Activated CD8-positive, alpha-beta memory T cell treated with anti-CD3 and anti-CD28 coated beads, Interleukin-2, amount 10 ng/mL, durations not matched to agents 7 days and 5 days (primary cell): ENCODE results near the gene SMO. TPM values are rescaled to one million over a fixed set of nuclear protein-coding genes. Genes with fewer than 3 reads are reported as not detected.
A peak's percentile ranks its signal among the peaks of the same experiment; 100 is the strongest.

Source experiments
- ATAC-seq: fragments of 150-1000 bp; cut with Tn5 transposase; one replicate; pipeline ENCODE4 v1.10.0; 2021; ENCODE audit warnings: moderate library complexity
- CTCF ChIA-PET: fragments of 350-600 bp; sonication (Branson Sonifier 250); formaldehyde crosslinking; loops from one replicate; lab custom pipeline; 2021; ENCODE audit warnings: antibody characterized with exemption; lab: Charles Lee
- DNase-seq: peaks from one replicate; pipeline ENCODE4 v3.0.0-alpha.2; 2020
- H3K27ac Mint-ChIP-seq: one replicate; pipeline ENCODE4 v1.8.0; 2021; ENCODE audit warnings: mild to moderate bottlenecking, mixed read lengths
- H3K27me3 Mint-ChIP-seq: one replicate; pipeline ENCODE4 v1.8.0; 2021; ENCODE audit warnings: mixed read lengths
- H3K36me3 Mint-ChIP-seq: one replicate; pipeline ENCODE4 v1.8.0; 2021; ENCODE audit warnings: mild to moderate bottlenecking, mixed read lengths
- H3K4me1 Mint-ChIP-seq: one replicate; pipeline ENCODE4 v1.8.0; 2021; ENCODE audit warnings: mixed read lengths
- H3K4me3 Mint-ChIP-seq: one replicate; pipeline ENCODE4 v1.8.0; 2021; ENCODE audit warnings: mild to moderate bottlenecking, moderate library complexity, mixed read lengths
- H3K9me3 Mint-ChIP-seq: one replicate; pipeline ENCODE4 v1.8.0; 2022; ENCODE audit warnings: low read depth, mixed read lengths
- total RNA-seq, 2 experiments: library from RNA; stranded (reverse); gene quantifications; one replicate each; pipeline ENCODE4 v1.2.3, GENCODE V29; 2021

Gene SMO
- total RNA-seq, 2 experiments from 2014 or later, result 0.07 TPM; not detected in 1

DNA sequence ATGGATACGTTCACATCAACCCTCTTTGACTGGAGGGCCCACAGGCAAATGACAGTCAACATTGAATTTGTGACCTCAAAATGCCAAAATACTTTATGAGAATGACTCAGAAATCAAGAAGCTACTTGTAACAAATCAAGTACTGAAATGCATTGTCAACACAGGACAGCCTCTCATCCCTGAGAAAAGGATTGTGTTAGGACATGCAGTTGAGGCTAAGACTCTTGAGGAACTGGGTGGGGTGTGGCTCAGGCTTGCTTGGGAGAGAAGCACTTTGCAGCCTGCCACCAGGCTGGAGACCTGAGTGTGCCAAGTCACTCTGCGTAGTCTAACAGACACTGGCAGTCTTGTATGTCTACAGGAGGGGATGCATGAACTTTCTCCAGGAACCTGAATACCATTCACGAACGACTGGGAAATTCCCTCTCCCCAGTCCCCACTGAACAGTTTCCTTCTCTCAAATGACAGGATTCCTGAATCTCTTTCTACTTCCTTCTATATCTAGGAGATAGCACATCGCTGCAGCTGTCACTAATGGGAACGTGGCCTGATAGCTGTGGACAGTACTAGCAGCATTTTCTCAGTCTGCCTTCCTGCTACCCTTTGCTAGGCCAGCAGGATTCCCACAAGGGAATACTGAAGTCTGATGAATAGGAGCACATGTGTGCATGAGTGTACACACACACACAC lies 3.3 kb upstream of the SMO start:
- Mint-ChIP-seq H3K9me3 (no peaks in the 10 kb centered on the region), H3K27me3 (peaks cover 59% of the 10 kb centered on the region), H3K36me3 (no peaks in the 10 kb centered on the region), H3K4me3 (no peak overlapping the region), H3K4me1 (peaks cover 6% of the 10 kb centered on the region), H3K27ac (no peak overlapping the region)
- CTCF ChIA-PET, result interaction anchor here (1.3 kb wide), 1 partner anchor 15 kb away, joined by 3 read pairs; no protein-coding TSS in a partner anchor
- DNase-seq (no peak), ATAC-seq (no peak)

DNA sequence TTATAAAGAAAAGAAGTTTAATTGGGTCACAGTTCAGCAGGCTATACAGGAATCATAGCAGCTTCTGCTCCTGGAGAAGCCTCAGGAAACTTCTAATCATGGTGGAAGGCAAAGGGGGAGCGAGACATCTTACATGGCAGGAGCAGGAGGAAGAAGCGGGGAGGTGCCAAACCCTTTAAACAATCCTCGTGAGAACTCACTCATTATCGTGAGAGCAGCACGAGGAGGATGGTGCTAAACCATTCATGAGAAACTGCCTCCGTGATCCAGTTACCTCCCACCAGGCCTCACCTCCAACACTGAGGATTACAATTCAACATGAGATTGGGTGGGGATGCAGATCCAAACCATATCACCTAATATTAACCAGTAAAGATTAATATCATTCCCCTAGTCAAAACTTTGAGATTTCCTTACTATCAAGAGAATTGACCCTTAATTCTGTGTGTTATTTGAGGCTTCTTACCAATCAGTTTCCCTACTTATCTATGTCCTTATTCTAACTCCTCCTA lies 1.6 kb upstream of the SMO start:
- peaks cover 64% of the 10 kb centered on the region for H3K27me3 Mint-ChIP-seq
- H3K36me3 Mint-ChIP-seq, result no peaks in the 10 kb centered on the region
- H3K4me1 Mint-ChIP-seq, result peaks cover 6% of the 10 kb centered on the region
- H3K4me3 Mint-ChIP-seq, result no peak overlapping the region
- ATAC-seq, result no peak
- H3K9me3 Mint-ChIP-seq, result no peaks in the 10 kb centered on the region
- CTCF ChIA-PET, result no interaction called here
- H3K27ac Mint-ChIP-seq, result no peak overlapping the region
- DNase-seq, result no peak

DNA sequence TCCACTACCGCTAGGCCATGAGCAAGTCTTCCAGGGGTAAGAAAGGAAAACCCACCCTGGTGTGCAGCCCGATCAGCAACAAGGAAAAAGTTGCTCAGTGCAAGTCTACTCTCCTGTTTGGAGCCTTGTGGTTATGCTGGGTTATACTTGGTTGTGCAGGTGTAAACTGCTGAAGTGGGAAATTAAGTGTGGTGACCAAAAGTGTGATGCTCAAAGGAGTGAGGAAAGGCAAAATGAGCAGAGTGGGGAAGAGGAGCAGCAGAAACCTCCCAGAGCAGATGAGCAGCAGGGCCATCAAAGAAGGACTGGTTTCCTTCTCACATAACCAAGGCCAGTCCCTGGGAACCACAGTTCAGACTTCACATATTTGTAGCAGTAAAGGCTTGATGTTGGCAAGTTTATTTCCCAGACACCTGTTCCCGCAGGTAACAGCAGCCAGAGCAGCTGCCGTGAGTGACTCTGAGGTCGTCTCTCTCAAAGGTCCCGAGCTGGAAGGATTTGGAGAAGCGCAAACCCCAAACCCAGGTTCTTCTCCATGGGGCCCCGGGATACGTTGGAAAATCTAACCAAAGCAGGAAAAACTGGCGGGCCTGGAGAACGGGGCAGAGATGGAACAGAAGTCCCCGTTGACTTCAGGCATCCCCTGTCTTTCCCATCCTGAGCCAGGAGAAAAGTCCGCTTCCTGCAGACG lies 607 bp upstream of the SMO start:
- DNase-seq (no peak), ATAC-seq (no peak)
- H3K9me3 Mint-ChIP-seq, result no peaks in the 10 kb centered on the region
- no peak overlapping the region for H3K27ac Mint-ChIP-seq
- no peaks in the 10 kb centered on the region for H3K36me3 Mint-ChIP-seq
- CTCF ChIA-PET, result interaction anchor here (1.1 to 1.8 kb wide), 2 partner anchors 24 to 31 kb away, joined by 4 read pairs; no protein-coding TSS in a partner anchor
- H3K4me1 Mint-ChIP-seq, result peaks cover 6% of the 10 kb centered on the region
- H3K4me3 Mint-ChIP-seq, result peak overlapping the region; percentile 2
- peaks cover 68% of the 10 kb centered on the region for H3K27me3 Mint-ChIP-seq

DNA sequence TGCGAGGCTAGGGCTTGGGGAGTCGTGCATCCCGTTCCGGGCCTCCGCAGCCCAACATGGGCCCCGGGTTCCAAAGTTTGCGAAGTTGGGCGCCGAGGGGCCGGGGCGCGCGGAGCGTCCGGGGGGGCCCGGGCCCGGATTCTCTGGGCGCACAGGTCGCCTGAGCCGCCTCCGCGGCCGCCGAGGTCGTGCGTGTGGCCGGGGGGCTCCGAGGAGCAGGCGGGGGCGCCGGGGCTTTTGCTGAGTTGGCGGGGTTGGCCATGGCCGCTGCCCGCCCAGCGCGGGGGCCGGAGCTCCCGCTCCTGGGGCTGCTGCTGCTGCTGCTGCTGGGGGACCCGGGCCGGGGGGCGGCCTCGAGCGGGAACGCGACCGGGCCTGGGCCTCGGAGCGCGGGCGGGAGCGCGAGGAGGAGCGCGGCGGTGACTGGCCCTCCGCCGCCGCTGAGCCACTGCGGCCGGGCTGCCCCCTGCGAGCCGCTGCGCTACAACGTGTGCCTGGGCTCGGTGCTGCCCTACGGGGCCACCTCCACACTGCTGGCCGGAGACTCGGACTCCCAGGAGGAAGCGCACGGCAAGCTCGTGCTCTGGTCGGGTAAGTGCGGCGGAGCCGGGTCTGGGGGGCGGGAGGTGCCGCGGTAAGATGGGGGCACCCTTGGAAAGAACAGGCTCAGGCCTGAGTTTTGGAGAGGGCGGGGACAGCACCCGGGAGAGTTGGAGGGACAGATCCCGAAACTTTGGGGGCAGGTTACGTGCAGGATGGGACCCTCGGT lies 643 bp downstream of the SMO start:
- ATAC-seq (peak; percentile 42), DNase-seq (no peak)
- peak overlapping the region; percentile 32 for H3K4me3 Mint-ChIP-seq
- peaks cover 71% of the 10 kb centered on the region for H3K27me3 Mint-ChIP-seq
- H3K9me3 Mint-ChIP-seq, result no peaks in the 10 kb centered on the region
- no peak overlapping the region for H3K27ac Mint-ChIP-seq
- CTCF ChIA-PET, result interaction anchor here (1.1 to 1.8 kb wide), 2 partner anchors 26 to 30 kb away, joined by 4 read pairs; no protein-coding TSS in a partner anchor
- no peaks in the 10 kb centered on the region for H3K36me3 Mint-ChIP-seq
- peaks cover 6% of the 10 kb centered on the region for H3K4me1 Mint-ChIP-seq

DNA sequence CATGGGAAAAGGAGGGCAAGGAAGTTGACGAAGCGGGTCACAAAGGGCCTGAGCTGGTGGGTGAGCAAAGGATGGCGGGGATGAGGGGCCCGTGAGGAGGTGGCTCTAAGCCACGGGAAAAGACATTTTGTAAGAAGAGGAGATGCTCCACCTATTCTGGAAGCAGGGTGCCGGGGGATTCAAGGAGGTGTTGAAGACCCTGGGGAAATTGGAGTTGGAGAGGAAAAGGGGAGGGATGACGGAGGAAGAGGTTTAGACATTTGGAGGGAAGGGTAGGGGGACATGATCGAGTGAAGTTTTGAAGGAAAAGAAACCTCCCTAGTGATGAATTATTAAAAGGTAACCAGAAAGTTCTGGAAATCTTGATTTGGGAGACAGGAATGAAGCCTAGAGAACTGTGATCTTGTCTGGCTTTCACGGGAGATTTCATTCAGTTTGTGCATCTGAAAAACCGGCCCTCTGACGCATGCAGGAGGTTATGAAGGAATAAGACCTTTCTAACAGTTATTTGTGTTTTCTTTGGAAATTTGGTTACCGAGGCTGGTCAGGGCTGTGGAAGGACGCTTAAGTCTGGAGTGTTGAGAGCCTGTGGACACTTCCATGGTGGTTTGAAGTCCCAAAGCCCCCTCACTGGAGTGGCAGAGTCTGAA lies 1.4 kb downstream of the SMO start:
- CTCF ChIA-PET, result interaction anchor here (1.8 kb wide), 1 partner anchor 29 kb away, joined by 4 read pairs; no protein-coding TSS in a partner anchor
- H3K36me3 Mint-ChIP-seq, result no peaks in the 10 kb centered on the region
- peaks cover 71% of the 10 kb centered on the region for H3K27me3 Mint-ChIP-seq
- peak overlapping the region; percentile 32 for H3K4me3 Mint-ChIP-seq
- no peak for ATAC-seq
- H3K27ac Mint-ChIP-seq, result no peak overlapping the region
- peaks cover 6% of the 10 kb centered on the region for H3K4me1 Mint-ChIP-seq
- DNase-seq, result no peak
- H3K9me3 Mint-ChIP-seq, result no peaks in the 10 kb centered on the region

DNA sequence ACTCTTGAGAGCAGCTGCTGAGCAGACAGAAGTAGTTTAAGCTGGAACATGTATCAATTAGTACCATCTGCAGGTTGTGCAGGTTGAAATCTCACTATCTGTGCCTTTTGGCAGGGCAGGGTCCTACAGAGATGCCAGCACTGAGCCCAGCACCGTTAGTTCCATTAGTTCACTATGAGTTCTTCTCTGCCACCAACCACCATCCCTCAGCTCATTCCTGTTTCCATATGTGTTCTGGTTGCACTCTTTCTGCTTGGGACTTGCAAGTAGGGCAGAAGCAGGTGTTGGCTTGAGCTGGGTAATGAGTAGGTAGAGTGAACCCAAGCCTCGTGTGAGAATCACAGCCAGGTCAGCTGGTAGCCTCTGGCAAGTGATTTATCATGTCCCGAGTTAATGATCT lies 2.8 kb downstream of the SMO start:
- CTCF ChIA-PET, result interaction anchor here (1.0 kb wide), 1 partner anchor 27 kb away, joined by 4 read pairs; no protein-coding TSS in a partner anchor
- DNase-seq (no peak), ATAC-seq (no peak)
- Mint-ChIP-seq H3K27me3 (peaks cover 61% of the 10 kb centered on the region), H3K9me3 (no peaks in the 10 kb centered on the region), H3K36me3 (no peaks in the 10 kb centered on the region), H3K4me3 (no peak overlapping the region), H3K4me1 (peaks cover 6% of the 10 kb centered on the region), H3K27ac (no peak overlapping the region)

DNA sequence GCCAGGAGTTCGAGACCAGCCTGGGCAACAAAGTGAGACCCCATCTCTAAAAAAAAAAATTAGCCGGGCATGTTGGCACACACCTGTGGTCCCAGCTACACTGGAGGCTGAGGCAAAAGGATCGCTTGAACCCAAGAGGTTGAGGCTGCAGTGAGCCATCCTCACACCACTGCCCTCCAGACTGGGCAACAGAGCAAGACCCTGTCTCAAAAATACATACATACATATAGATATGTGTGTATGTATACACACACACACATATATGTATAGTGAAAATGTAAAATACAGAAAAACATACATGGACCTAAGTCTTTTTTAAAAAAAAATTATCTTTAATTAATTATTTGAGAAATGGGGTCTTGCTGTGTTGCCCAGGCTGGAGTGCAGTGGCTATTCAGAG lies 5.5 kb downstream of the SMO start:
- peaks cover 4% of the 10 kb centered on the region for H3K4me1 Mint-ChIP-seq
- CTCF ChIA-PET, result interaction anchor here (1.5 to 2.5 kb wide), 2 partner anchors 24 to 31 kb away, joined by 3 to 11 read pairs; no protein-coding TSS in a partner anchor
- peaks cover 43% of the 10 kb centered on the region for H3K27me3 Mint-ChIP-seq
- H3K9me3 Mint-ChIP-seq, result no peaks in the 10 kb centered on the region
- no peak for DNase-seq
- ATAC-seq, result no peak
- H3K27ac Mint-ChIP-seq, result no peak overlapping the region
- no peaks in the 10 kb centered on the region for H3K36me3 Mint-ChIP-seq
- no peak overlapping the region for H3K4me3 Mint-ChIP-seq

DNA sequence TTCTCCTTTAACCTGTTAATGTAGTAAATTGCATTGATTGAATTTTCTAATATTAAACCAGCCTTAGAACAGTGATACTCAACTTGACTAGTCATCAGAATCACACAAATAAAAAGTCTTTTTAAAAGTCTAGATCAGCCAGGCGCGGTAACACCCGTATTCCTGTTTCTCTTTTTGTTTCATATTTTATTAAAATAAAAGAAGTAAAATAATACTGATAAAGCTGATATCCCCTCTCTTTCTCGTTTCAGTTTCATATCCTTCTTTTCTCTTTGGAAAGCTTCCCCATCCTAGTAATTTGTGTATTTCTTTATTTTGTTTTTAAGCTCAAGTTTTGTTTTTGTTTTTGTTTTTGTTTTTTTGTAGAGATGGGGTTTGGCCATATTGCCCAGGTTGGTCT lies 9.3 kb downstream of the SMO start:
- Mint-ChIP-seq H3K27ac (no peak overlapping the region), H3K36me3 (no peaks in the 10 kb centered on the region), H3K9me3 (no peaks in the 10 kb centered on the region), H3K27me3 (peaks cover 20% of the 10 kb centered on the region), H3K4me3 (no peak overlapping the region), H3K4me1 (no peaks in the 10 kb centered on the region)
- ATAC-seq, result no peak
- CTCF ChIA-PET, result interaction anchor here (1.2 to 1.4 kb wide), 2 partner anchors 13 to 21 kb away, joined by 3 to 6 read pairs; no protein-coding TSS in a partner anchor
- no peak for DNase-seq

DNA sequence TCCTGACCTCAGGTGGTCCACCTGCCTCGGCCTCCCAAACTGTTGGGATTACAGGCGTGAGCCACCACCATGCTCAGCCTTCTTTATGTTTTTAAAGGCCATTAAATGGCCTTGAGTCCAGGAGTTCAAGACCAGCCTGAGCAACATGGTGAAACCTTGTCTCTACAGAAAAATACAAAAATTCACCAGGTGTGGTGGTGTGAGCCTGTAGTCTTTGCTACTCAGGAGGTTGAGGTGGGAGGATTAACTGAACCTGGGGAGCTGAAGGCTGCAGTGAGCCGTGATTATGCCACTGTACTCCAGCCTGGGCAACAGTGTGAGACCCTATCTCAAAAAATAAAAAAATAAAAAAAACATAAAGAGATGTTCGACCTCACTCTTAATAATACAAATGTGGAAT lies 11.0 kb downstream of the SMO start:
- Mint-ChIP-seq H3K27ac (no peak overlapping the region), H3K36me3 (no peaks in the 10 kb centered on the region), H3K4me3 (no peak overlapping the region), H3K27me3 (peaks cover 17% of the 10 kb centered on the region), H3K9me3 (no peaks in the 10 kb centered on the region), H3K4me1 (no peaks in the 10 kb centered on the region)
- DNase-seq (no peak), ATAC-seq (no peak)
- CTCF ChIA-PET, result interaction anchor here (0.7 to 1.3 kb wide), 3 partner anchors 10 to 36 kb away, joined by 3 to 4 read pairs (median 4); no protein-coding TSS in a partner anchor

DNA sequence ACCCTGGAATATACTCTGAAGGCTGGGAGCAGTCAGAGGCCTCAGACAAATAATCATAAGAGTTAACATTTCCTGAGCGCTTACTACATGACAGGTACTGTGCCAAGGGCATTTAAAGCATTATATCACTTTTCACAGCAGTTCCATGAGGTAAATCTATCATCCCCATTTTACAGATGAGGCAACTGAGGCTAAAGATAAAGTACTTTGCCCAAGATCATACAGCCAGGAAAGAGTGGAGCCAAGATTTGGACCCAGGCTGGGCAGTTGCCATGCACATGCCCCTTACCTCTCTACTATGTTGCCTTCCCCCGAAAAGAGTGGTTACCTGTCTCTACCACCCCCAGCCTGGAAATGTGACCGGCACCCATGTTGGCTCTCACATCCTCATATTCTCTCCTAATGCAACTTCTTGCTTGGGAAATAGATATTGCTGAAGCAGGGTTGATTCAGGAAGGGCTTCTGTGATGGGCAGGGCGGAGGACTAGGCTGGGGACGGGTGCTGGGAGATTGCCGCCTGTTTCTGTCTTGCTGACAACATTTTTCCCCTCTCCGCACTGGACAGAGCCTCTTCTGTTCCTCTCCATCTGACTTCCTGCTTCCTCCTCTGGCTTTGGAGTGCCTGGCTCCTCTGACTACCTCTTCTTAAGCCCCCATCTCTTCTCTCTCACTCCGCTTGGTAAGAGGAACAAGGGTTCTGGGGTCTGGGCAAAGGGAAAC lies 13.8 kb downstream of the SMO start:
- Mint-ChIP-seq H3K27me3 (peaks cover 15% of the 10 kb centered on the region), H3K36me3 (no peaks in the 10 kb centered on the region), H3K4me1 (no peaks in the 10 kb centered on the region), H3K4me3 (no peak overlapping the region), H3K27ac (no peak overlapping the region), H3K9me3 (no peaks in the 10 kb centered on the region)
- no peak for ATAC-seq
- no peak for DNase-seq
- CTCF ChIA-PET, result no interaction called here

DNA sequence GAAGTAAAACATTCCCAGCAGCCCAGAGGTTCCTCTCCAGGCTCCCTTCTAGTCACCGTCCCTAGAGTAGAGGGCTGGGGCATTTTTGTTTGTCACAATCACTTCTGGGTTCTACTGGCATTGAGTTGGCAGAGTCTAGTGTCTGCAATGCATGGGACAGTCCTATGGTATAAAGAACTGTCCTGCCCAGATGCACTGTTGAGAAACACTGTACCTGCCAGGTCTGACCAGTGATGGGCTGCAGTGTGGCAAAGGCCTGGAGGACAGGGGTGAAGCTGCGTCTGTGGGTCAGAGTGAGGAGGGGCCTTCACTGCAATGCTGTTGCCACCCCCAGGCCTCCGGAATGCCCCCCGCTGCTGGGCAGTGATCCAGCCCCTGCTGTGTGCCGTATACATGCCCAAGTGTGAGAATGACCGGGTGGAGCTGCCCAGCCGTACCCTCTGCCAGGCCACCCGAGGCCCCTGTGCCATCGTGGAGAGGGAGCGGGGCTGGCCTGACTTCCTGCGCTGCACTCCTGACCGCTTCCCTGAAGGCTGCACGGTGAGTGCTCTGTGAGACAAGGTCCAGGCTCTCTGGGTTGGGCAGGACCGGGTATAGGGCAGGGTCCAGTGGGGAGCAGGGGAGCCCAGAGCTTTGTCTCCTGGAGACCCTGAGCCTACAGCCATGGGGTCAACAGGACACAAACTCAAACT lies 14.8 kb downstream of the SMO start:
- no peak overlapping the region for H3K4me3 Mint-ChIP-seq
- no peak for ATAC-seq
- CTCF ChIA-PET, result interaction anchor here (0.7 kb wide), 1 partner anchor 112 kb away, joined by 3 read pairs; no protein-coding TSS in a partner anchor

More for the DNA sequence above, 14.8 kb downstream of the SMO start:
- Mint-ChIP-seq H3K4me1 (no peaks in the 10 kb centered on the region), H3K27me3 (peaks cover 14% of the 10 kb centered on the region), H3K36me3 (no peaks in the 10 kb centered on the region), H3K27ac (no peak overlapping the region), H3K9me3 (no peaks in the 10 kb centered on the region)
- no peak for DNase-seq
